ENCODE results near the gene ANKS1A.

GRCh38 chr6:34953061-34954025 is 64.3 kb downstream of the ANKS1A start:
- no peak for TF ChIP-seq CTCF (IDR thresholded peaks at IDR 0.05)
- TF ChIP-seq POLR2A (IDR thresholded peaks at IDR 0.05), result no peak
